Fibroblast of skin of left biceps (primary cell): ENCODE data around the gene DSCAML1.
"Not testable (repeated sequence)": the region's sequence is repeated elsewhere in the genome, so short reads cannot be mapped to it uniquely, and the experiment has no call there.

Source experiments
- DNase-seq, 2 experiments: peaks; one replicate each; pipeline ENCODE4 v3.0.0-alpha.2; 2013; ENCODE audit warnings: low read depth in 2 of 2

Gene DSCAML1

DNA sequence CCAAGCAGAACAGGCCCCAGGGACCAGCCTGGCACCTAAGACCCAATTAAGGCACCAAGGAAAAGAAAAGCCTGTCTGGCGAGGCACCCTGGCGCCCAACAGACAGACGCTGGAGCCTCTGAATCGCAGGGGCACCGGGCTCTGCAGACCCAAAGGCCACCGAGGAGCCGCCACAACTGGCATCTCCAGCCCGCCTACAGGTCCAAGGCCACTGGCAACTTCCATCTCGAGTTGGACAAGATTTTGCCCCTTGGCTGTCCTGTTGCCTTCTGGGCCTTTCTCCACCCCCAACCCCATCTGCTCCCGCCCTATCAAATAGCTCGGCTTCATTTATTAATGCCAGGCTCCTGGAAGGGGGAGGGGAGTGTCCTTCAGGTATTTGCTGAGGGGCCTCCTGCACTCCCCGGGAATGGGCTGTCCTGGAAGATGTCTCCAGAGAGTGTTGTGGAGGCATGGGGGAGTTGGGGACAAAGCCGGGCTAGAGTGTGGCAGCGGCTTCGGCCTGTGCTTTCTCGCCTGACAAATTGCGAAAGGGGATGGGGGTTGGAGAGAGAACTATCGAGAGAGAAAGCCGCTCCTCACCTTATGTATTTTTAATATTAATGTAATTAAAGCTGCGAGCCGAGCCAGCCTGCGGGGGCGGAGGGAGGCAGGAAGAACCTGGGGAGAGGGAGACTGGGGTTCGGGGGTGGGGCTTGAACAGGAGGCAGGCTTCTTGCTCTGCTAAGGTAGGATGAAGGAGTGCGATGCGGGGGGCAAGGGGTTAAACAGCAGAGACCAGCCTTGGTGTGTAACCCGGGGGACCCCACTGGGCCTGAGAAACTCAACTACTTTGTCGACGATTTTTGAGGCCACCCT, 2.0 kb downstream of the DSCAML1 start:
- DNase-seq: no peak

DNA sequence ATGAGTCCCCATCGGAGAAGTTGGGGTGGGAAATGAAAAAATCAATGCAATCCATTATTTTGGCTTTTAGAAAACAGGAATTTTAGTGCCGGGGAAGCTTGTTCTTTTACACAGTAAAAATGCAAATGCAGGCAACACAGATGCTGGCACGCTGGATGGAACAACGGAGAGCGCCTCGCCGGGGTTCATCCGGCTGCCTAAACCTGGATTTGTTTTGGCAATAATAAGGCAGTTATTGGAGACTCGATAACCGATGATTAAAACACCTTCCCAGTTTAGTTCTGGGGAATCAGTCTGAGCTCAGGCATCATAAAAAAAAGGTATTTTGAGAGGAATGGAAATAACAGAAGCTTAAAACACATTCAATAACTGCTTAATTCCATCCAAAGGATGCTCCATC, 2.9 kb downstream of the DSCAML1 start:
- DNase-seq: no peak

DNA sequence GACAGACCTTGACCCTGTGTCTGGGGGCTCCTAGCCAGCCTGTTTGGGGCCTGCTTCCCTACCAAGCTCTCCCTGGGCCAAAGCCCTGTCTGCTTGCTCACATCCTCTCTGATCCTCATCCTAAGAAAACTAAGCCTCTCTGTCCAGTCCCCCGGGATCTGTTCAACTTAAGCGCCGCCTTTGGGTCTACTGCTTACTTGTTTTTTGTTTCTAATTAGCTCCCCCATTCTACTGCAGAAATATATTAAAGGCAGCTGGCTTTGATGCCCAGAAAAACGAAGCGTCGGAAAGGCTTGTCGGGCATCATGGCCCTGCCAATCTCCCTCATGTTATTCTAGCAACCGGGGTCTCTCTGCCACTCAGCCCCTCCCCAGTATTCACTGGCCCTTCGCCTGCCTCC, 3.4 kb downstream of the DSCAML1 start:
- DNase-seq: no peak

DNA sequence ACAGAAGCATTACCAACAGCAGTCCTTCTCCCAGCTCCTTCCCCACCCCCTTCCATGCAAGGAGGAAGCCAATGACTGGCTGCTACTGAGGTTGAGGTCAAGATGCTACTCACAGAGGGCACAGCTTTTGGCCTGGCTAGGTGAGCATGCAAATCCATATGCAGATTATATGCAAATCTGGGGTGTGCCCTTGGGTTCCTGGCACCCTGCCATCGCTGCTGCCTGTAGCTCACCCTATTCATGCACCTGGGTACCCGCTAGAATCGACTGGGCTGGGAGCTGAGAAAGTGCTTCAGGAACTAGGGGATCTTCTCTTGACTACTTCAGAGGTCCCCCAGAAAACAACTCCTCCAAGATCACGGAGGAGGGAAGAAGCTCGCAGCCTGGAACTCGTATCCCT, 4.0 kb downstream of the DSCAML1 start:
- no peak for DNase-seq

DNA sequence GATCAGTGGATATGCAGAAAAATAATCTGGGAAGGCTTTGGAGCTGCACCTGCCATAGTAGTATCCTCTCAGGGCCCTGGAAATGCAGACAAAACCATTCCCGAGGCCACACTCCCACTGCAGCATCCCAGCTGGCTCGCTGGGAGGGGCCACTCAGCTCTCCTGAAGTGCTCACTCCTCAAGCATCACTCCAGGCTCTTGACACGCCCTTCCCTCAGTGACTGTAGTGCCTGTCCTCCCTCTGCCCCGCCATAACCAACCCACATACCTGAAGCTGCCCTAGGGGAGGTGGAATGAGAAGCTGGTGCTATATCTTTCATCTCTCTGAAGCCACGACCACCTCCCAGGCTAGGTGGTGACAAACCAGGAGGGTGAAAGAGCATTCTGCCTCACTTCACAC, 4.8 kb downstream of the DSCAML1 start:
- DNase-seq: no peak

DNA sequence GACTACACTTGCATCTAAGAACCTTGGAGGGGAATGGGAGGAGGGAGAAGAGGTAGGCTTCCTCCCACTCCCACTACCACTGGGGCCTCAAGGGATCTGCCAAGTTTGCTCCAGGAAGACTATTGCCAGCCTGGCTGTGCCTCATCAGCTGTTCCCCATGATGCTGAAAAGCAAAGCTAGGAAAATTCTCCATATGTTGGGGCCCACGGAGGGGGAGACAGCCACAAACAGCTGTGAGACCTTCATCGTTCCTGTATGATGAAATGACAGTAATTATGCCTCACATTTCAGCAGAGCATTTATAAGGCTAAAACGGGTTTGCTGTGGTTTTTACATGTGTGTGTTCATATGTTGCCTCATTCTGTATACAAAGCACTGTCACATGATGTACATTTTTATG, 6.7 kb downstream of the DSCAML1 start:
- no peak for DNase-seq

DNA sequence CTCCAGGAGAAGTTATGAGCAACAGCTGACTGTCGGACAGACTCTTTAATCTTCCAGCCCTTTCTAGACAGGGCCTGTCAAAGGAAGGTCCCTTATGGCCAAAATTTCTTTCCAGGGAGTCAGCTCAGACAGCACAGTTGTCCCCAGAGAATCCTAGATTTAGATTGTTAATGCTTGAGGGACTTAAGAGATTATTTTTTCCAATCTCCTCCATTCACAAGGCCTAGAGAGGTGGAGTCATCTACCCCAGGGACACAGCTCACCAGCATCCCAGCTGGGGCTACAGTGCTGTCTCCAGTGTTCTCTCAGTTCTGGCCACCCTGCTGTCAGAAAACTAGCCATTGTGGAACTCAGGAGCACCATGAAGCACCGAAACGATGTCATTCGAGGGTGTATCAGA, 7.8 kb downstream of the DSCAML1 start:
- no peak for DNase-seq

DNA sequence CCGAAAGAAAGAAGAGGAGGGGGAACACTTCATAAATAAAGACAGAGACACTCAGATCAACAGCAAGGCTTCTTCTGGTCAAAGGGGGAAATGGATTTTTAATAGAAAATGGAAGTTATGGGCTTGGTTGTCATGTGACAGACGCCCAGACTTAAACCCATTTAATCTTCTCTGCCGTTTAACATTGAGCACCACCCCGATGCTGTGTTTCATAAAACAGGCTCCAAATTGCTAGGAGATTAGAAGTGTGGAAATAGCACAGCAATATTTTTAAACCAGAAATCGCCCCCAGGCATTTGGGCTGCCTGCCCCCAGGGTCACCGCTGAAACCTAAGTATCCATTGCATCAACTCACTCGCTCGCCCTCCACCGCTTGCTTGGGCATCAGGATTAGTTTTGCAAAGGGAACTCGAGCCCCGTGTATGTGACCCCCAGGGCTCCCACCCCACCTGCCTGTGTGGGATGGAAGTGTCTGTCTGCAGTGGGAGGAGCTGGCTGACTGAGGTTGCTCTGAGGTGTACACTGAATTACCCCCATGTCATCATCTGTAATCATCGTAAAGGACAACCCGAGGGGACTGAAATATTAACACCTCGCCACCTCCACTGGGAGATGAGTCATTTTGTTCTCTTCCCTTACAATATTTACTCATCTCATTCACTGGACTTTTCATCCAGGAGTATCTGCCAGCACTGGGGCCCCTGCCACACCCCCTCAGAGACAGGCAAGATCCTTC, 10.7 kb downstream of the DSCAML1 start:
- DNase-seq: no peak

DNA sequence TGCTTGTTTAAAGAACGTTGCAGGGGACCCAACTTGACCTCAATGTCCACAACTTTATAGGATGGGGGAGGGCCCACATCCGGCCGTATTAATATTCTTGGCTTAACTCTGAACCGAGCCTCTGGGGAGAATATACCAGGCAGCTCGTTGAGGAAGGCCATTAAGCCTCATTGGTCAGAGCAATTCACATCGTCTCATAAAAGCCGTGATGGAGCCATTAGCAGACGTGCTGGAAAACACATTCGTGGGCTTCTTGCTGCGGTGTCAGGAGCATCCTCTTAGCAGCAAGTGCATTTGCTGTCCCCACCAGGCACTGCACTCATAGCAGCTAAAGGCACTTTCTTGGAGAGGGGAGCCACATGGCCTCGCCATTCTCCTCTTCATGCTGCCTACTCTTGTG, 14.9 kb downstream of the DSCAML1 start:
- DNase-seq: no peak

DNA sequence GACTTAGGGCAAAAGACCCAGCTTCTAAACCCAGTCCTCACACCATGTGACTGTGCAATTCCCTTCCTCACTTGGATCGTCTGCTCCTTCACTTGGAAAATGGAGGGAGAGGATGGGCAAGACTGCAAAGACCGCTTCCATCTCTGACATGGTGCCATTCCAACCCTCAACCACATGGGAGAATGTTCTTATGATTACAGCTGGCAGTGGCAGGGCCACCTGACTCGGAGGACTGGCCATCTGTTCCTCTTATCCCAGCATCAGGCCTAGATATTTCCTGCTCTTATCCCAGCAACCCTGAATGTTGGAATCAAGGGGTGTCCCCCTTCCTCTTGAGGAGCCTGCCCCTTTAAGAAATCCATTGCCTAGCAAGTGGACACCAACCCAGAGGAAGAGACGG, 15.4 kb downstream of the DSCAML1 start:
- no peak for DNase-seq

DNA sequence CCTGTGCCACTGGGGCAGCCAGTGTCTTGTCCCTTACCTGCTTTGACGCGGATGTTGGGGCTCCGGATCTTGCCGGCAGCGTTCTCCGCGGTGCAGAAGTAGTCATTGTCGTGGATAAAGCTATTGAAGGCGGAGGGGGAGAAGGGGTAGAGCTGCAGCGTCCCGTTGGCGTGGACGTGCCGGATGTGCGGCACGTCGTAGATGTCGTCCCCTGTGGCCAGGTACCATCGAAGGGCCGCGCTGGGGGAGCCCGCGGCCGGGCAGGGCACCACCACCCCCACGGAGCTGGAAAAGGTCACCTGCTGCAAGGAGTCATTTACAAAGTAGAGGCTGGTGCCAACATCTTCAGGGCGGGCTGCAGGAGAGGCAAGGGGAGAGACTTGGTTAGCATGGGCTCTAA, 16.6 kb downstream of the DSCAML1 start:
- DNase-seq: no peak

DNA sequence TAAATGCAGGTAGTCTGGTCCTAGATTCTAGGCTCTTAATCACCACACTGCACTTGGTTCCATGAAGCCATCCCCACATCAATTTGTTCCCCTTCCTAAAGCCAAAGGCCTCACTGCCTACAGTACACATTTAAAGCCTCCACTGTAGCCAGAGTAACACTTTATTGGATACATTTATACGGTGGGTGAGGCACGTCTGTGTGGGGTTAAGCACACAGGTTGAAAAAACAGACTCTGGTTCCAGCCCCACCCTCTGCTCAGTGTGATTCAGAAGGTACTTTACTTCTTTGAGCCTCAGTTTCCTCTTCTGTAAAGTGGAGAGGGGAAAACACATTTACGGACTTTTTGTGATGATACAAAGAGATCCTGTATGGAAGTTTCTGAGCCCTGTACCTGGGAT, 22.5 kb downstream of the DSCAML1 start:
- DNase-seq: no peak

DNA sequence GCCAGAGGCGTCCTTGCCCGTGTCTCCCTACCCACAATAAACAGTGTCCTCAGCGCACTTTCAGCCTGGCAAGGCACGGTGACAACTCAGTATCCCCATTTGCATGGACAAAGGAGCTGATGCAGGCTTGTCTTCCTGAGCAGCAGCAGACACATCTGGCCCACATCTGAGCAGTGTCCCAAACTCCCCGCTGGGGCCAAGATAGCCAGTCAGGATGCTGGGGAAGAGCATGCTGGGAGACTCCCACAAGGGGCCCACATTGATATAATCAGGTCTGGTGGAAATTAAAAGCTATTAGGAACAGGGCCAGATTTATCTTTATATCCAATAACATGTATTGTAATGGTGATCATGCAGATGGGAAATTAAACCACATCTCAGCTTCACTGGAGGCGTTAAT, 24.7 kb downstream of the DSCAML1 start:
- DNase-seq: no peak

DNA sequence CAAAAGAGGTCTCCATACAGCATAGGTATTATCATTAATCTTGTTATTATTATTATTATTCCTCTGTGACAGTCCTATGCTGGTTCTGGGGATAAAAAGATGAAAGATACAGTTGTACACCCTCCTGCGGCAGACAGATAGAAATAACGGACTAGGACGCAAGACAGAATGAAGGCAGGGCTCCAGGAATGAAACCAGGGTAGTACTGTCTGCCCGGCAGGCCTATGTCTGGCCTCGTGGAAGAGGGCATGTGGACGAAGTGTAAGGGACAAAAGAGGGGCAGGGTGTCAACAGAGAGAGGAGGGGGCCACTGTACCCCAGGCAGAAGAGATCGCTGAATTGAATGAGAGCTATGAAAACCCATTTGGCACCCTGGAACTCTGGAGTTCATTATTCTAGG, 25.2 kb downstream of the DSCAML1 start:
- no peak for DNase-seq

DNA sequence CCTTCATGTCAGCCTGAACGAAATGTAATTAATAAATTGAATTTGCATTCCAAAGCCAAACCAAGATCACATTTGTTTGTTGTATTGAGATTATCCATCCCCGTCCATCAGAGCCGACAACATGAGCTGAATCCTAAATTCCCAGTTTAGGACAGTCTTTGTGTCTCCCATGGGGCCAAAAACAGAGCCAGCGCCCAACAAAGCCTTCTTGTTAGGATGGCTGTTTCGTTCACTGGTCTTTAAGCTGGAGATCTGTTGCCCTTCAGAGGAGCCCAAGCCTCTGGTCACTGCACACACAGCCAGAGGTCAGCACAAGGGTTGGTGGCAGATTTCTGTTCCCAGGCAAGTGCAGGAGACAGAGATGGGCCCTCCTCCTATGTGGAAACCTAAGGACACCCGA, 25.8 kb downstream of the DSCAML1 start:
- DNase-seq: no peak

DNA sequence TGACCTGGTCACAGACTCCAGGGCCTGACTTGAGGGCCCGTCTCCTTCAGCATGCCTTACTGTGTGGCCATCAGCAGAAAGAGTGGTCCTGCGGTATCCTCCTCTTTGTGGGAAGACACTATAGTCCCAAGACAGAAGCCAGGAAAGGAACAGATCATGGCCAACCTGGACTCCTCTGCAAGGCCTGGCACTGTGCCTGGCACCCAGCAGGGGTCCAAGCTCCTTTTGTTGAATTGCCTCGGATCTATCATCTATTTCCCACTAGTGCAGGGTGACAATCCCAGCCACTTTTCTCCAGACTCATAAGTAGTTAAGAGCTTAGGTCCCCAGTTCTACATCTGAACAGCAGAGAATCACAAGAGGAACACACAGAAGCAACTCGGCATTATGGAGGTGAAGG, 27.0 kb downstream of the DSCAML1 start:
- DNase-seq: no peak

DNA sequence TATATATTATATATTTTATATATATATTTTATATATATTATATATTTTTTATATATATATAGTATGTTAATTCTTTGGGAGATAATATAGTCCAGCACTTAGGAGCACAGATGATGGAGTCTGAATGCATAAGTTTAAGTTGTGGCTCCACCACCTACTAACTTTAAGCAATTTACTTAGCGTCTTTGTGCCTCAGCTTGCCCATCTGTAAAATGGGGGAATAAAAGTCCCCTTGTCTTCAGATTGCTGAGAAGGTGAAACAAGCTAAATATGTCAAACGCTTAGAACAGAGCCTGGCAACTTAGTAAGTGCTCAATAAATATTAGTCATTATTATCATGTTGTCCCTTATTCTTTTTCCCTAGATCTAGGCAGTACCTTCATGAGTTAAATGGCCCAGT, 27.5 kb downstream of the DSCAML1 start:
- no peak for DNase-seq

DNA sequence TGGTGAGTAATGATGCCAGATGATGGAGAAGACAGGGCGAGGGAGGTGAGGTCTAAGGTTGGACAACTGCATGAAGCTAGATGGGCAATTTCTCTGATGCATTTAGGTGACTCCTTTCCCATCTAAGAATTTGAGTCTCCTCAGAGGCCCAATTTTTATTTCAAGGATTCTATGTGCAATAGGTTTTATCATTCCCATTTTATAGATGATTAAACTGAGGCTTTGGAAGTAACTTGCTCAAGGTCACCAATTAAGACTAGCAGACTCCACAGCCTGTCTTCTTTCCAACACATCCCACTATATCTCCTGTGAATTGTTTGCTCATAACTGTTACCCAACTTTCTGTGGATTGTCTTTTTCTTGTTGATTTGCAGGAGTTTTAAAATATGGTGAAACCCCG, 28.5 kb downstream of the DSCAML1 start:
- DNase-seq: no peak

DNA sequence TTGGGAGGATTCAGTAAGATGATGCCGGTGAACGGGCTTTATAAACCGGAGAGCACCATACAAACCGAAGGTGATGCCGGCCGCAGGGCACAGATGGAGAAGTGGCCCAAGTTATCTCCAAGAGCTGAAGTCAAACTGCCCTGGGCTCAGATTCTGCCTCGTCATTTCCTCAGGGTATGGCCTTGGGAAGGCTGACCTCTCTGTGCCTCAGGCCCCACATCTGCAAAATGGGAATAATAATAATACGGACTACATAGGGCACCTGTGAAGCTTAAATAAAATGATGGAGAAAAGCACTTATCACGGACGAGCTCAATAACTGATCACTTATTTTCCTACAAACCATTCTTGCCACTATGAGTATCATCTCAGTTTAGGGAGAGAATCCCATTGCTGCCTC, 29.9 kb downstream of the DSCAML1 start:
- DNase-seq: no peak

DNA sequence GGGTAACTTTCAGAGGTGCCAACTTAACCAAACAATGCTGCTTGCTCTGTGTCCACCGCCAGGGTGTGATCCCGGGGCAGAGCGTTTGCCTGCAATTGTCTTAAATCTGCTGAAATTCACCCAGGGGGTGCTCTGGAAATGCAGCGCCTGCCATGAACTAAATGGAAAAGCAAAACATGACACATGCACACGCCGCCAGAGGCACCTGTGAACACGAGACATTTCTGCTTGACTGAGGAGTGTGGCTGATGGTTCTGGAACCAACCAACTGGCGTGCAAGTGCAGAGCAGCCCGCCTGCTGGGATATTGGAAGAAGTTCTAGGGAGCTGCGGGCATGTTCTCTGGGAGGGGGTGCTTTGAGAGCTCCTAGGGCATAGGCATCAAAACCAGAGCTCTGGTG, 30.4 kb downstream of the DSCAML1 start:
- DNase-seq: no peak

DNA sequence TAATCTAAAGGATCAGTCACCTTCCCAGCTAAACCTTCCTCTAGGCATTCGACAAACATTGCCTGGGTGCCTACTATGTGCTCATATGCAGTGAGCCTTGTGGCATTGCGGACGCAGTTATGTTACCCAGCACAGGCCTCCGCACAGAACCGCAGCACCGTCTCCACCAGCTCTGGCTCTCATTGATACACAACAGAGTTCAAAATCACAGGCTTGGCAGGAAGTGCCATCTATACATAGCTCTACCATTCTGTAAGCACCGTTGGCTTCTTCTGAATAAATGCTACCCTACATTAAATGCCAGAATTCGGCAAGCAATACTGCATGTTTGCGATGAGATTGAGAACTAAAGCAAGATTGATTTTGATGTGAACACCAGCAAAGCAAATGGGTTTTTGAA, 31.0 kb downstream of the DSCAML1 start:
- no peak for DNase-seq

DNA sequence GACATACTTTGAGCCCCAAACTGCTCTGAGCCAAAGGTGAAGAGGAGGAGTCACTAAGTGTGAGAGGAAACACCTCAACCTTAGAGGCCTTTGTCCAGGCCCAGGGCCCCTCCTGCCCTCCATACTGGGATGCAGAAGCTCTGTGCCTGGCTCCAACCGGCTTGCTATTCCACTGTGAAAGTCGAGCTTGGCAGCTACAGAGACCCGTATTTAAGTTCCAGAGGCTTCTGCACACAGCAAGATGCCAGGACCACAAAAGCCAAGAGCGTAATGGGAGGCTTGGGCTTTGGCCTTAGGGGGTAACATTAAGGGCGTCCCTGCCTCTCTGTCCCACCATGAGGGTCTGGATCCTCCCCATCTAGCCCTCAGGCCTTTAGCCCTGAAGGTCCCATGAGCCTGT, 31.9 kb downstream of the DSCAML1 start:
- no peak for DNase-seq

DNA sequence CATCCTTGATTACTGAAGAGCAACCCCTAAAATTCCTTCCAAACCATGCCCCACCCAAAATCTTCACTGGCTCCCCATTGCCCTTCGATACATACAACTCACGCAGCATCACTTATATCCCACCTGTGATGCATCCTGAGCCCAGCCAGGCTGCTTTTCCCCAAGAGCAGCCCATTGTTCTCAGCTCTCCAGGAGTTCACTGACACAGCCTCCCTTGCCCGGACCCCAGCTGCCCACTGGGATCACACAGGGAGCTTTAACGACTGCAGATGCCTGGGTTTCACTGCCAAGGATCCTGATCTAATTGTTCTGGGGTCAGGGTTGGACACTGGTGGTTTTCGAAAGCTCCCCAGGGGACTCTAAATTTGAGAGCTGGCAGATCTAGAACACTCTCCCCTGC, 33.6 kb downstream of the DSCAML1 start:
- not testable (repeated sequence) for DNase-seq
